H1 (cell line): Measurements from ENCODE around the gene CRYBG1. TPM values are rescaled to one million over a fixed set of nuclear protein-coding genes. Genes with fewer than 3 reads are reported as not detected.

ENCODE experiments used
- CBX5 ChIP-seq: fragments of 300-800, 300-1000 bp; sonication (generic); IDR thresholded peaks from 2 replicates; pipeline ENCODE4 v1.7.1; 2016; ENCODE audit warnings: antibody characterized with exemption, low read length, low read depth
- SIN3A ChIP-seq, 2 experiments: IDR thresholded peaks in 1 of 2; conservative IDR thresholded peaks in 1 of 2; 2 replicates each; pipeline ENCODE4 v1.6.1; 2011 to 2012; ENCODE audit warnings: low read length in 2 of 2, improper control_type of control experiment in 1 of 2, low read depth in 1 of 2, mild to moderate bottlenecking in 1 of 2
- SUZ12 ChIP-seq: fragments of 200-600 bp; sonication (generic); IDR thresholded peaks from 2 replicates; pipeline ENCODE4 v1.6.1; 2012; ENCODE audit warnings: mild to moderate bottlenecking, inconsistent platforms, low read length, moderate library complexity, mixed read lengths
- polyA plus RNA-seq, 7 experiments: library from polyadenylated mRNA; depleted of rRNA in 3 of 7; stranded (reverse) in 5 of 7; unstranded in 2 of 7; fragments of >200 nt in 5 of 7; fragments of 200-250 nt in 2 of 7; gene quantifications; 1 replicate in 5 of 7; 2 replicates in 1 of 7; 4 replicates in 1 of 7; pipeline versions ENCODE4 v1.2.1 to v1.2.3, GENCODE V29; 2011 to 2013; ENCODE audit warnings: missing spikeins in 2 of 7, mixed read lengths in 2 of 7
- total RNA-seq: library from RNA; stranded (reverse); fragmentation: NEBNext Ultra II Directional; extraction: Animal tissue kit (Norgen Biotek cat#: 25700); gene quantifications from 2 replicates; pipeline ENCODE4 v1.2.1, GENCODE V29; 2021
- TF ChIP-seq, protein P1 (sequence below): IDR thresholded peaks from 2 replicates; pipeline ENCODE4 v1.6.1; 2012; ENCODE audit warnings: low read length, inconsistent platforms

CRYBG1 gene
- total and polyA plus RNA-seq, 2 of the 8 experiments (the other 6 are each of a cell fraction or from before 2014, with no cell fraction given) = 2.2 to 11.6 TPM

DNA sequence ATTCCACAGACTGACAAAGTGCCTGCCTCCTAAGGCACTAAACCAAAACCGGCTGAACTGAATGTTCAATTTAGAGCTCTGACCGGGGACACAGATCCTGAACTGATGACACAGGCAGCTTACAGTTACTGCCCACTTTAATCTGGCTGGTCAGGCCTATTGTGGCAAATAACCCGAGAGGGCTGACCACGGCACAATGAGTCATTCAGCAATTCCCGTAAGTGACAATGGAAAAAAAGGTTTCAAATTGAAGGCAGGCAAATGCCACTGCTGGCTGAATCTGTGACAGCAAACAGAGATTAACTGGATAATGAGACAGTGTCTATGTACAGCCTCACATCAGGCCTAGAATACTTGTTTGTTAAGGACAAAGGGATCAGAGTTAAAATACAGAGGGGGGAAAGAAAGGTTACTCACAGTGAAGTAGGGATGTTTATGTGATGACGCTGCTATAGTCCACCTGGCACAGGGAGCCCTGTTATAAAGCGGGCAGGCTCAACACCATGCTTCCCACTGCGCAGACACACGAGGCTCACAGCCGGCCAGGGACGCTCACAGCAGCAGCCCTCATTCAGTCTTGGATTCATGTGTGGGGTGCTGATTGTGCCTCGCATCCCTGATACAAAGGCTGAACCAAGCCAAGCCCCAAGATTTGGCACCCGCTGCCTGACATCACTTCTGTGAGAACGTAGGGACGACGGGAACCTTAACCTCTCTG, 214.4 kb downstream of the CRYBG1 start (continued):
- TF ChIP-seq SIN3A (conservative IDR thresholded peaks at IDR 0.05 in 1 of 2, IDR thresholded peaks at IDR 0.05 in 1 of 2; ENCODE audit: low read depth in 1 of 2, low read length in 2 of 2) (no peak), SUZ12 (no peak), CBX5 (no peak)
- TF ChIP-seq, protein P1, sequence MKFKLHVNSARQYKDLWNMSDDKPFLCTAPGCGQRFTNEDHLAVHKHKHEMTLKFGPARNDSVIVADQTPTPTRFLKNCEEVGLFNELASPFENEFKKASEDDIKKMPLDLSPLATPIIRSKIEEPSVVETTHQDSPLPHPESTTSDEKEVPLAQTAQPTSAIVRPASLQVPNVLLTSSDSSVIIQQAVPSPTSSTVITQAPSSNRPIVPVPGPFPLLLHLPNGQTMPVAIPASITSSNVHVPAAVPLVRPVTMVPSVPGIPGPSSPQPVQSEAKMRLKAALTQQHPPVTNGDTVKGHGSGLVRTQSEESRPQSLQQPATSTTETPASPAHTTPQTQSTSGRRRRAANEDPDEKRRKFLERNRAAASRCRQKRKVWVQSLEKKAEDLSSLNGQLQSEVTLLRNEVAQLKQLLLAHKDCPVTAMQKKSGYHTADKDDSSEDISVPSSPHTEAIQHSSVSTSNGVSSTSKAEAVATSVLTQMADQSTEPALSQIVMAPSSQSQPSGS = no peak
